Adrenal gland (tissue), 12 donors: Measurements from ENCODE around the gene PLAGL2. TPM values are rescaled to one million over a fixed set of nuclear protein-coding genes. Genes with fewer than 3 reads are reported as not detected.
A peak's percentile ranks its signal among the peaks of the same experiment; 100 is the strongest.
"Not testable (repeated sequence)": the region's sequence is repeated elsewhere in the genome, so short reads cannot be mapped to it uniquely, and the experiment has no call there.

Experiments used
- DNase-seq, 7 donors: peaks; one replicate each; pipeline ENCODE4 v3.0.0-alpha.2; 2019 to 2020
- H3K27ac ChIP-seq, 5 donors: fragments of 200-600 bp; sonication (generic) in 4 of 5; 1 replicate in 3 of 5; 2 replicates in 2 of 5; pipeline versions ENCODE4 v1.5.1 to v1.8.0; 2016 to 2020; ENCODE audit warnings: mild to moderate bottlenecking in 1 of 5
- H3K27me3 ChIP-seq: fragments of 200-600 bp; 2 replicates; pipeline ENCODE4 v1.8.0; 2021
- H3K36me3 ChIP-seq, 2 donors: fragments of 200-600 bp; replicated peaks in 1 of 2; 1 replicate in 1 of 2; 2 replicates in 1 of 2; pipeline versions ENCODE4 v1.5.1 to v1.8.0; 2018 to 2022
- H3K4me1 ChIP-seq, 2 donors: fragments of 200-600 bp; replicated peaks in 1 of 2; 1 replicate in 1 of 2; 2 replicates in 1 of 2; pipeline versions ENCODE4 v1.5.1 to v1.8.0; 2018 to 2021
- H3K4me3 ChIP-seq, 4 donors: fragments of 200-600 bp; sonication (generic) in 3 of 4; one replicate each; pipeline ENCODE4 v1.5.1; 2016 to 2018
- H3K9me3 ChIP-seq, 3 donors: fragments of 200-600 bp; sonication (generic) in 1 of 3; replicated peaks in 1 of 3; 1 replicate in 2 of 3; 2 replicates in 1 of 3; pipeline versions ENCODE4 v1.5.1 to v1.8.0; 2016 to 2021
- POLR2A ChIP-seq, 2 donors: fragments of 450-650 bp; IDR thresholded peaks; one replicate each; pipeline ENCODE4 v1.6.1; 2017; ENCODE audit warnings: antibody characterized with exemption in 2 of 2, mild to moderate bottlenecking in 2 of 2, moderate library complexity in 1 of 2
- WGBS, 4 donors: extraction: QIAGEN DNeasy Blood & Tissue Kit in 2 of 4; methylation state at CpG; one replicate each; pipeline versions ENCODE4 v1.1.5 to v1.1.7; 2013 to 2017; 5-methylcytosine and 5-hydroxymethylcytosine counted together
- intact Hi-C, 2 donors: fragments of 100-400 bp; cut with DNase I; formaldehyde crosslinking; loops; one replicate each; pipeline versions ENCODE4 v1.14.1 to v1.15.0; 2022 to 2023
- polyA plus RNA-seq, 3 donors: library from polyadenylated mRNA; stranded (reverse); fragments of 200-250 nt in 2 of 3; fragments of 350-450 nt in 1 of 3; fragmentation: Illumina TruSeq in 1 of 3; extraction: RNeasy Lipid Tissue Mini Kit (QIAGEN cat#74804) in 1 of 3; gene quantifications; one replicate each; pipeline ENCODE4 v1.2.3, GENCODE V29; 2013 to 2014
- total RNA-seq, 9 donors: library from RNA; depleted of rRNA in 4 of 9; stranded (reverse); fragments of >200 nt in 4 of 9; fragments of 120-200 nt in 1 of 9; fragmentation: NEBNext Ultra II Directional in 1 of 9; extraction: Animal tissue kit (Norgen Biotek cat#: 25700) in 1 of 9; gene quantifications; one replicate each; pipeline versions ENCODE4 v1.1.0 to v1.2.4, GENCODE V29; 2013 to 2023
- TF ChIP-seq, protein P1 (sequence below), 6 experiments: fragments of 450-650 bp in 4 of 6; fragments of 200-600 bp in 2 of 6; sonication (generic) in 1 of 6; IDR thresholded peaks; 1 replicate in 5 of 6; 2 replicates in 1 of 6; pipeline versions ENCODE4 v1.5.1 to v1.8.0; 2016 to 2021; ENCODE audit warnings: antibody characterized with exemption in 6 of 6, mild to moderate bottlenecking in 2 of 6, moderate library complexity in 1 of 6
- donor health status: healthy with polysubstance abuse.
- donor health status: Bipolar disorder and iron deficiency.
- donor health status: DM: yes; HTN: yes; CAD: no.
- donor health status: DM: no; HTN: no; CAD: no.
- donor health status: DM: no; HTN: no; CAD: no.
- donor health status: DM: yes; HTN: yes; CAD: no.

Gene PLAGL2
- total and polyA plus RNA-seq, 12 donors = 1.3 to 7.1 (median 4.2) TPM

DNA sequence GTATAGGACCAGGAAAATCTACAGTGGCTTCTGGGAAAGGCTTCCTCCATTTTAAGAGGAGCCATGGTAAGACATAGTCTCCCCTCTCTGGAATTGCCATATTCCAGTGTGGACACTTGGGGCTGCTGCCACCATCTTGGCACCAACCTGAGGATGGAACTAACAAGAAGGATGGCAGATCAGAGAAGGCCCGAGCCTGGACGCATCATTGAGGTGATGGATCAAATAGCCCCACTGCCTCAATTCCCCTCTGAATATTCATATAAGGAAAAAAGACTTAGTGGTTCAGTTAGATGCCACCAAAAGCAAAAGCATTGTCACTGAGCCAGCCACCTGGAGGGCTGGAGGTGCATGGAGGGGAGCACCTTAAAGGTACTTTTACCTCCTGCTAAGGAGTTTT is 25.9 kb downstream of the PLAGL2 start:
- H3K9me3 ChIP-seq = no peaks in the 10 kb centered on the region
- H3K36me3 ChIP-seq = no peaks in the 10 kb centered on the region
- no peak overlapping the region for H3K4me3 ChIP-seq
- 93 to 98% (median 95%) methylated on average over 2 of the region's 2 CpGs for WGBS, 4 donors
- peak in 1 of 7 donors; percentile 33 for DNase-seq
- no peaks in the 10 kb centered on the region for H3K4me1 ChIP-seq
- TF ChIP-seq, protein P1, sequence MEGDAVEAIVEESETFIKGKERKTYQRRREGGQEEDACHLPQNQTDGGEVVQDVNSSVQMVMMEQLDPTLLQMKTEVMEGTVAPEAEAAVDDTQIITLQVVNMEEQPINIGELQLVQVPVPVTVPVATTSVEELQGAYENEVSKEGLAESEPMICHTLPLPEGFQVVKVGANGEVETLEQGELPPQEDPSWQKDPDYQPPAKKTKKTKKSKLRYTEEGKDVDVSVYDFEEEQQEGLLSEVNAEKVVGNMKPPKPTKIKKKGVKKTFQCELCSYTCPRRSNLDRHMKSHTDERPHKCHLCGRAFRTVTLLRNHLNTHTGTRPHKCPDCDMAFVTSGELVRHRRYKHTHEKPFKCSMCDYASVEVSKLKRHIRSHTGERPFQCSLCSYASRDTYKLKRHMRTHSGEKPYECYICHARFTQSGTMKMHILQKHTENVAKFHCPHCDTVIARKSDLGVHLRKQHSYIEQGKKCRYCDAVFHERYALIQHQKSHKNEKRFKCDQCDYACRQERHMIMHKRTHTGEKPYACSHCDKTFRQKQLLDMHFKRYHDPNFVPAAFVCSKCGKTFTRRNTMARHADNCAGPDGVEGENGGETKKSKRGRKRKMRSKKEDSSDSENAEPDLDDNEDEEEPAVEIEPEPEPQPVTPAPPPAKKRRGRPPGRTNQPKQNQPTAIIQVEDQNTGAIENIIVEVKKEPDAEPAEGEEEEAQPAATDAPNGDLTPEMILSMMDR (IDR thresholded peaks at IDR 0.05) = no peak
- no peak for TF ChIP-seq POLR2A (IDR thresholded peaks at IDR 0.05)
- intact Hi-C loops = no loop called here
- H3K27me3 ChIP-seq = no peaks in the 10 kb centered on the region
- H3K27ac ChIP-seq = no peak overlapping the region

DNA sequence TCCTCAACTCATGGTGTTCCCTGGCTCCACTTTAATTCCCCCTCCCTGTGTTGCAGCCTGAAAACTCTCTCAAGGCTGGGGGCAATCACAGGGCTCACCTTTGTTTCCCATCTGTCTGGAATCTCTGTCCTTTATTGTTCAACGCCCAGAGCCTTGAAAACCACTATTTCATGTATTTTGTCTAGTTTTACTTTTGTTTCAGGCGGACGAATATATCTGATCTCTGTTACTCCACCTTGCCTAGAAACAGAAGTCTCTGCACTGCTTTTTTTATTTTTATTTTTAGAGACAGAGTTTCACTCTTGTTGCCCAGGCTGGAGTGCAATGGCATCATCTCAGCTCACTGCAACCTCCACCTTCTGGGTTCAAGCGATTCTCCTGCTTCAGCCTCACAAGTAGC is 27.6 kb downstream of the PLAGL2 start:
- intact Hi-C loops = no loop called here

DNA sequence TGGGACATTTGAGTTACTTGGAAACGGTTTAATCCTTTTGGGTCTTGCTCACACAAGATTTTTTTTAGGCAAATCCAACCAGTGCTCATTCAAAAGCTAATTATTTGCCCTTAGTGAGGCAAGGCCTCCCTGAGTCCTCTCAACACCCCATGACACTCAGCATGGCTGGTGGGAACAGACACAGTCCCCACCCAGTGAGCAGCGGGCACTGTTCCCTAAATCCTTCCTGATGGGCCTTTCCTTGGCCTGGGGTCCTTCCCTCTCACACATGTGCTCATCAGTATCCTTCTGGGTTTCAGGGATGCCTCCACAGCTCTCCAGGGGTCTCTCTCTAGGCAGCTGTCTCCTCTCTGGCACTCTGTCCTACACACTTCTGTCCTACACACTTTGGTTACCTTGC is 28.0 kb downstream of the PLAGL2 start:
- Histone ChIP-seq H3K4me1 (no peaks in the 10 kb centered on the region), H3K27ac (no peak overlapping the region), H3K36me3 (no peaks in the 10 kb centered on the region), H3K9me3 (no peaks in the 10 kb centered on the region), H3K4me3 (no peak overlapping the region), H3K27me3 (no peaks in the 10 kb centered on the region)
- TF ChIP-seq, protein P1 (IDR thresholded peaks at IDR 0.05) = no peak
- TF ChIP-seq POLR2A (IDR thresholded peaks at IDR 0.05) = no peak
- DNase-seq = peak in 1 of 7 donors; percentile 14
- intact Hi-C loops = no loop called here
- WGBS, 4 donors = 89 to 96% (median 93%) methylated on average over 2 of the region's 2 CpGs

More for the DNA sequence above, 27.6 kb downstream of the PLAGL2 start:
- TF ChIP-seq, protein P1 (IDR thresholded peaks at IDR 0.05) = no peak
- no peak for TF ChIP-seq POLR2A (IDR thresholded peaks at IDR 0.05)
- no peak for DNase-seq
- H3K4me3 ChIP-seq = no peak overlapping the region
- 87 to 93% (median 89%) methylated on average over 4 of the region's 4 CpGs for WGBS, 4 donors
- no peaks in the 10 kb centered on the region for H3K27me3 ChIP-seq
- no peaks in the 10 kb centered on the region for H3K36me3 ChIP-seq
- H3K4me1 ChIP-seq = no peaks in the 10 kb centered on the region
- H3K27ac ChIP-seq = no peak overlapping the region
- no peaks in the 10 kb centered on the region for H3K9me3 ChIP-seq

DNA sequence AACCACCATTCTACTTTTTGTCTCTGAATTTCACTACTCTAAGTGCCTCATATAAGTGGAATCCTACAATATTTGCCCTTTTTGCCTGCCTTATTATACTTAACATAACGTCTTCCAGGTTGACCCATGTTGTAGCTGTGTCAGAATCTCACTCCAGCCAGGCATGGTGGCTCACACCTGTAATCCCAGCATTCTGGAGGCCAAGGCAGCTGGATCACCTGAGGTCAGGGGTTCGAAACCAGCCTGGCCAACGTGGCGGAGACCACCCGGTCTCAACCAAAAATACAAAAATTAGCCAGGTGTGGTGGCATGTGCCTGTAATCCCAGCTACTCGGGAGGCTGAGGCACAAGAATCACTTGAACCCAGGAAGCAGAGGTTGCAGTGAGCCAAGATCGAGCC is 29.8 kb downstream of the PLAGL2 start:
- H3K4me3 ChIP-seq, H3K27ac ChIP-seq, H3K27me3 ChIP-seq, H3K36me3 ChIP-seq, intact Hi-C loops, H3K4me1 ChIP-seq, H3K9me3 ChIP-seq: not testable (repeated sequence)
- DNase-seq = peak in 1 of 7 donors; percentile 18
- WGBS, 4 donors = 90 to 95% (median 90%) methylated on average over 6 to 7 of the region's 7 CpGs

DNA sequence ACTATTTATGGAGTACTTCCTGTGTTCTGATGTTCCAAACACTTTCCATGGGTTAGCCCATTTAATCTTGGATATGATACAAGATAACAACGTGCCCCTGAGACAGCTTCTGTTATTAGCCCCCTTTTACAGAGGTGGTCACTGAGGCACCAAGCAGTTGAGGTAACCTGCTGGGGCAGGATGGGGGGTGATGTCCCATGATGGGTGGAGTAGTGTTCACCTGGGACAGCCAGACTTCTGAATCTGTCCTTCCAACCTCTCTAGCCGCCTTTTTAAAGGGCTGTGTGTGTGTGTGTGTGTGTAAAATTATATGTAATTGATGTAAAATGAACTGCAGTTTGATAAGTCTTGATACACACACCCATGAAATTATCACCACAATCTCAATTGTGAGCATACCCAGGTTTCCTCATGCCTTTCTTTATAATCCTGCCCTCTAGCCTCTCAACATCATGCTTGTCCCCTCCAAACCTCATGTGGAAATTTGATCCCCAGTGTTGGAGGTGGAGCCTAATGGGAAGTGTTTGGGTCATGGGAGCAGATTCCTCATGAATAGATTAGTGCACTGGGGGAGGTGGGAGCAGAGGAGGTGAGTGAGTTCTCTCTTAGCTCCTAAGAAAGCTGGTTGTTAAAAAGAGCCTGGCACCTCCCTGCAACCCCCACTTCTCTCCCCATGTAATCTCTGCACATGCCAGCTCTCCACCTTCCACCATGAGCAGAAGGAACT is 39.2 kb downstream of the PLAGL2 start:
- WGBS, 4 donors = 68 to 81% (median 76%) methylated on average over 2 of the region's 2 CpGs
- peak in 2 of 7 donors; percentile 1 to 27 for DNase-seq
- H3K27me3 ChIP-seq = no peaks in the 10 kb centered on the region
- H3K36me3 ChIP-seq = peaks cover 0 to 34% of the 10 kb centered on the region in 2 donors
- no peaks in the 10 kb centered on the region for H3K9me3 ChIP-seq
- no peak overlapping the region for H3K27ac ChIP-seq
- no peaks in the 10 kb centered on the region for H3K4me1 ChIP-seq
- TF ChIP-seq, protein P1 (IDR thresholded peaks at IDR 0.05) = no peak
- TF ChIP-seq POLR2A (IDR thresholded peaks at IDR 0.05) = no peak
- intact Hi-C loops = no loop called here
- no peak overlapping the region for H3K4me3 ChIP-seq
